CD14-positive monocyte (primary cell): Measurements from ENCODE around the gene OR8S1. TPM values are rescaled to one million over a fixed set of nuclear protein-coding genes. Genes with fewer than 3 reads are reported as not detected.

Experiments
- DNase-seq, 3 donors: peaks; one replicate each; pipeline ENCODE4 v3.0.0-alpha.2; 2011 to 2022
- H2AFZ ChIP-seq: 2 replicates; pipeline ENCODE4 v1.6.0; 2012; ENCODE audit warnings: mild to moderate bottlenecking, low read depth, low read length, inconsistent platforms; ENCODE audit not compliant: insufficient read depth, poor library complexity, severe bottlenecking
- H3K27ac ChIP-seq, 2 donors: 1 replicate in 1 of 2; 2 replicates in 1 of 2; pipeline ENCODE4 v1.5.1; 2012 to 2013; ENCODE audit warnings: low read length in 2 of 2, control low read depth in 1 of 2, inconsistent platforms in 1 of 2, low read depth in 1 of 2, mild to moderate bottlenecking in 1 of 2
- H3K27me3 ChIP-seq, 2 donors: one replicate each; pipeline versions ENCODE4 v1.6.0 to v1.6.1; 2011 to 2013; ENCODE audit warnings: low read length in 2 of 2; ENCODE audit not compliant: control insufficient read depth in 2 of 2, insufficient read depth in 2 of 2
- H3K36me3 ChIP-seq, 2 donors: replicated peaks in 1 of 2; 1 replicate in 1 of 2; 2 replicates in 1 of 2; pipeline versions ENCODE4 v1.5.1 to v1.6.1; 2012 to 2013; ENCODE audit warnings: low read length in 2 of 2, control low read depth in 1 of 2, inconsistent platforms in 1 of 2, mild to moderate bottlenecking in 1 of 2; ENCODE audit not compliant: insufficient read depth in 2 of 2, control insufficient read depth in 1 of 2
- H3K4me1 ChIP-seq, 2 donors: 1 replicate in 1 of 2; 2 replicates in 1 of 2; pipeline versions ENCODE4 v1.5.1 to v1.6.1; 2012 to 2013; ENCODE audit warnings: low read length in 2 of 2, control low read depth in 1 of 2, inconsistent platforms in 1 of 2, mild to moderate bottlenecking in 1 of 2, moderate library complexity in 1 of 2; ENCODE audit not compliant: insufficient read depth in 2 of 2, control insufficient read depth in 1 of 2
- H3K4me2 ChIP-seq: replicated peaks from 2 replicates; pipeline ENCODE3; 2012; ENCODE audit warnings: low read length, moderate library complexity, mild to moderate bottlenecking; ENCODE audit not compliant: poor library complexity, severe bottlenecking; ENCODE audit errors: extremely low read depth
- H3K4me3 ChIP-seq, 3 experiments: fragments of 200-600 bp in 1 of 3; sonication (generic) in 1 of 3; replicated peaks in 1 of 3; 1 replicate in 2 of 3; 2 replicates in 1 of 3; pipeline ENCODE4 v1.5.1; 2011 to 2013; ENCODE audit warnings: low read length in 3 of 3, mild to moderate bottlenecking in 3 of 3, control low read depth in 2 of 3, low read depth in 2 of 3, inconsistent platforms in 1 of 3, moderate library complexity in 1 of 3
- H3K79me2 ChIP-seq: 2 replicates; pipeline ENCODE4 v1.6.0; 2012; ENCODE audit warnings: mild to moderate bottlenecking, control low read depth, inconsistent platforms, low read length, moderate library complexity; ENCODE audit not compliant: insufficient read depth
- H3K9ac ChIP-seq: 2 replicates; pipeline ENCODE4 v1.6.0; 2017; ENCODE audit warnings: low read length, mild to moderate bottlenecking; ENCODE audit not compliant: insufficient read depth, poor library complexity, severe bottlenecking
- H3K9me3 ChIP-seq, 2 donors: replicated peaks in 1 of 2; 1 replicate in 1 of 2; 2 replicates in 1 of 2; pipeline versions ENCODE4 v1.5.1 to v1.6.1; 2012 to 2013; ENCODE audit warnings: low read length in 2 of 2, control low read depth in 1 of 2; ENCODE audit not compliant: control insufficient read depth in 1 of 2, insufficient read depth in 1 of 2
- H4K20me1 ChIP-seq: 2 replicates; pipeline ENCODE4 v1.6.0; 2012; ENCODE audit warnings: mild to moderate bottlenecking, low read length, control low read depth, moderate library complexity; ENCODE audit not compliant: insufficient read depth
- H3K27ac Mint-ChIP-seq, 7 donors: one replicate each; pipeline ENCODE4 v1.8.0; 2020; ENCODE audit warnings: mild to moderate bottlenecking in 7 of 7, mixed read lengths in 7 of 7, moderate library complexity in 6 of 7, inconsistent platforms in 2 of 7
- H3K27me3 Mint-ChIP-seq, 3 donors: one replicate each; pipeline ENCODE4 v1.8.0; 2021 to 2022; ENCODE audit warnings: low read depth in 3 of 3, mild to moderate bottlenecking in 3 of 3, mixed read lengths in 3 of 3, moderate library complexity in 3 of 3, inconsistent platforms in 1 of 3
- H3K36me3 Mint-ChIP-seq, 2 donors: one replicate each; pipeline ENCODE4 v1.8.0; 2020; ENCODE audit warnings: mixed read lengths in 2 of 2, inconsistent platforms in 1 of 2, mild to moderate bottlenecking in 1 of 2
- H3K4me1 Mint-ChIP-seq: one replicate; pipeline ENCODE4 v1.8.0; 2020; ENCODE audit warnings: mild to moderate bottlenecking, mixed read lengths
- H3K4me3 Mint-ChIP-seq, 2 donors: one replicate each; pipeline ENCODE4 v1.8.0; 2020; ENCODE audit warnings: mild to moderate bottlenecking in 2 of 2, mixed read lengths in 2 of 2, moderate library complexity in 1 of 2
- H3K9me3 Mint-ChIP-seq, 7 donors: one replicate each; pipeline ENCODE4 v1.8.0; 2020 to 2022; ENCODE audit warnings: mixed read lengths in 7 of 7, mild to moderate bottlenecking in 6 of 7, moderate library complexity in 6 of 7, inconsistent platforms in 2 of 7
- WGBS: methylation state at CpG from one replicate; pipeline ENCODE4 v1.1.5; 2013; ENCODE audit warnings: missing lambda C conversion rate; ENCODE audit not compliant: insufficient coverage; 5-methylcytosine and 5-hydroxymethylcytosine counted together
- intact Hi-C, 2 donors: fragments of 100-400 bp; cut with micrococcal nuclease; formaldehyde crosslinking; loops; one replicate each; pipeline versions ENCODE4 v1.15.0 to v1.15.1; 2023
- polyA plus RNA-seq, 3 donors: library from polyadenylated mRNA; depleted of rRNA in 1 of 3; unstranded in 2 of 3; stranded (reverse) in 1 of 3; fragments of 300-500 nt in 2 of 3; fragments of >200 nt in 1 of 3; fragmentation: Illumina TruSeq in 2 of 3; gene quantifications; 1 replicate in 2 of 3; 2 replicates in 1 of 3; pipeline ENCODE4 v1.2.3, GENCODE V29; 2012 to 2021
- TF ChIP-seq, protein P1 (sequence below): fragments of 200-600 bp; IDR thresholded peaks from one replicate; pipeline ENCODE4 v1.8.0; 2022; ENCODE audit warnings: antibody characterized with exemption, mild to moderate bottlenecking

Gene OR8S1
- polyA plus RNA-seq, 3 donors, result not detected

DNA sequence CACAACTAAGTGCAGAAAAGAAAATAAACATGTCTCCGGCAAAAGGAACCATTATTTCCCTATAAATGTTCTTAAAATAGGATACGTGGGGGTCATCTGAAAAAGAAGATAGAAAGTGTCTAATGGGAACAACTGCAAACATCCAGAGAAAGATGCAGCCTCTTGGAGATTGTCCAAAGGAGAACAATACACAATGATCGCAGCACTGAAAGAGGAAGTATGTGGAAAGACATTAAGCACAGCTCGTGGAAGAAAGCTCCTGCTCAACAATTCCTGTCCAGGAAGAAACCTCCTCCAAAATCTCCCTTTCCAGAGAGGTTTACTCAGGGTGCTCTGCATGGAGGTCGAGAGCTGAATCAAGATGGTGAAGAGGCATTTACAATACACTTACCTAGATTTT is 46.9 kb downstream of the OR8S1 start:
- no peak overlapping the region for H3K4me2 ChIP-seq
- WGBS, result no CpG with 5 or more reads among the region's 5 CpGs
- no peak overlapping the region for H2AFZ ChIP-seq

More for the DNA sequence above, 46.9 kb downstream of the OR8S1 start:
- H3K36me3 ChIP-seq, result no peaks in the 10 kb centered on the region
- no peak overlapping the region for H3K4me3 Mint-ChIP-seq
- H3K27ac ChIP-seq, result no peak overlapping the region
- H3K4me1 Mint-ChIP-seq, result peaks cover 2% of the 10 kb centered on the region
- H3K79me2 ChIP-seq, result no peaks in the 10 kb centered on the region
- H3K36me3 Mint-ChIP-seq, result no peaks in the 10 kb centered on the region
- no peak overlapping the region for H3K9ac ChIP-seq
- no peaks in the 10 kb centered on the region for H4K20me1 ChIP-seq
- H3K9me3 Mint-ChIP-seq, result peaks cover 0 to 3% (median 0%) of the 10 kb centered on the region in 7 donors
- H3K4me1 ChIP-seq, result no peaks in the 10 kb centered on the region
- peaks cover 4 to 12% (median 6%) of the 10 kb centered on the region in 3 donors for H3K27me3 Mint-ChIP-seq
- H3K9me3 ChIP-seq, result no peaks in the 10 kb centered on the region
- peaks cover 0 to 2% of the 10 kb centered on the region in 2 donors for H3K27me3 ChIP-seq
- intact Hi-C loops, result no loop called here
- H3K4me3 ChIP-seq, result no peak overlapping the region
- H3K27ac Mint-ChIP-seq, result peak overlapping the region in 2 of 7 donors; percentile 54 to 68
- no peak for DNase-seq
- TF ChIP-seq, protein P1, sequence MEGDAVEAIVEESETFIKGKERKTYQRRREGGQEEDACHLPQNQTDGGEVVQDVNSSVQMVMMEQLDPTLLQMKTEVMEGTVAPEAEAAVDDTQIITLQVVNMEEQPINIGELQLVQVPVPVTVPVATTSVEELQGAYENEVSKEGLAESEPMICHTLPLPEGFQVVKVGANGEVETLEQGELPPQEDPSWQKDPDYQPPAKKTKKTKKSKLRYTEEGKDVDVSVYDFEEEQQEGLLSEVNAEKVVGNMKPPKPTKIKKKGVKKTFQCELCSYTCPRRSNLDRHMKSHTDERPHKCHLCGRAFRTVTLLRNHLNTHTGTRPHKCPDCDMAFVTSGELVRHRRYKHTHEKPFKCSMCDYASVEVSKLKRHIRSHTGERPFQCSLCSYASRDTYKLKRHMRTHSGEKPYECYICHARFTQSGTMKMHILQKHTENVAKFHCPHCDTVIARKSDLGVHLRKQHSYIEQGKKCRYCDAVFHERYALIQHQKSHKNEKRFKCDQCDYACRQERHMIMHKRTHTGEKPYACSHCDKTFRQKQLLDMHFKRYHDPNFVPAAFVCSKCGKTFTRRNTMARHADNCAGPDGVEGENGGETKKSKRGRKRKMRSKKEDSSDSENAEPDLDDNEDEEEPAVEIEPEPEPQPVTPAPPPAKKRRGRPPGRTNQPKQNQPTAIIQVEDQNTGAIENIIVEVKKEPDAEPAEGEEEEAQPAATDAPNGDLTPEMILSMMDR, result no peak

Other genes starting within 250 kb of the OR8S1 start
- gene ZNF641, start 174.7 kb upstream of the OR8S1 start, polyA plus RNA-seq, result 10 to 100 TPM; 12.1 to 21.7 (median 12.6) TPM
- not detected for gene ANP32D, start 53.1 kb upstream of the OR8S1 start, polyA plus RNA-seq
- gene C12orf54, start 43.1 kb upstream of the OR8S1 start, polyA plus RNA-seq, result not detected
- not detected for gene LALBA, start 44.4 kb downstream of the OR8S1 start, polyA plus RNA-seq
- gene KANSL2, start 156.6 kb downstream of the OR8S1 start, polyA plus RNA-seq, result 10 to 100 TPM; 12.2 to 20.3 (median 12.5) TPM
- gene CCNT1, start 191.1 kb downstream of the OR8S1 start, polyA plus RNA-seq, result 1 to 10 TPM; 2.3 to 8.3 (median 4.4) TPM